GM21526 (cell line): ENCODE measurements around the gene NUP54.

Experiments used
- ATAC-seq: cut with Tn5 transposase; IDR thresholded peaks from one replicate; pipeline ENCODE4 v1.9.1; 2021; ENCODE audit warnings: moderate library complexity; ENCODE audit not compliant: unreplicated experiment, low FRiP score

Gene NUP54

GRCh38 chr4:76153356-76153755, 5.2 kb upstream of the NUP54 start:
- no peak for ATAC-seq

- peak; percentile 28 for ATAC-seq
These were observed 599 bp downstream of the NUP54 start for GRCh38 chr4:76147454-76148141.

- no peak for ATAC-seq
These were observed 3.7 kb downstream of the NUP54 start for GRCh38 chr4:76144546-76144945.

- no peak for ATAC-seq
These were observed 7.0 kb downstream of the NUP54 start for GRCh38 chr4:76141241-76141640.

GRCh38 chr4:76127754-76128153, 20.4 kb downstream of the NUP54 start:
- ATAC-seq = no peak

GRCh38 chr4:76125816-76126215, 22.4 kb downstream of the NUP54 start:
- ATAC-seq = no peak

GRCh38 chr4:76120199-76120598, 28.0 kb downstream of the NUP54 start:
- no peak for ATAC-seq

GRCh38 chr4:76117536-76117935, 30.7 kb downstream of the NUP54 start:
- ATAC-seq = no peak

GRCh38 chr4:76116821-76117220, 31.4 kb downstream of the NUP54 start:
- no peak for ATAC-seq

- no peak for ATAC-seq
These were observed 39.6 kb downstream of the NUP54 start for GRCh38 chr4:76108467-76109181.

- no peak for ATAC-seq
These were observed 41.8 kb downstream of the NUP54 start for GRCh38 chr4:76106442-76106841.

GRCh38 chr4:76105652-76106051, 42.5 kb downstream of the NUP54 start:
- ATAC-seq = no peak

- ATAC-seq = no peak
These were observed 52.1 kb downstream of the NUP54 start for GRCh38 chr4:76096076-76096475.

GRCh38 chr4:76095568-76095967, 52.6 kb downstream of the NUP54 start:
- no peak for ATAC-seq

GRCh38 chr4:76091052-76091451, 57.1 kb downstream of the NUP54 start:
- no peak for ATAC-seq

- no peak for ATAC-seq
These were observed 57.9 kb downstream of the NUP54 start for GRCh38 chr4:76090241-76090691.

GRCh38 chr4:76088719-76089118, 59.5 kb downstream of the NUP54 start:
- no peak for ATAC-seq

- ATAC-seq = no peak
These were observed 61.0 kb downstream of the NUP54 start for GRCh38 chr4:76087007-76087769.

GRCh38 chr4:76084542-76084941, 63.7 kb downstream of the NUP54 start:
- no peak for ATAC-seq

GRCh38 chr4:76083386-76083988, 64.7 kb downstream of the NUP54 start:
- ATAC-seq = no peak

- no peak for ATAC-seq
These were observed 70.1 kb downstream of the NUP54 start for GRCh38 chr4:76078033-76078613.
